ENCODE data around the gene PANX1. TPM values are rescaled to one million over a fixed set of nuclear protein-coding genes. Genes with fewer than 3 reads are reported as not detected.
A peak's percentile ranks its signal among the peaks of the same experiment; 100 is the strongest.

PANX1 gene
- total RNA-seq, 2 experiments from 2014 or later = 4.8 to 4.9 TPM

- ATAC-seq (ENCODE audit: poor library complexity) (no peak), DNase-seq (peak in 3 of 14 experiments; percentile 15 to 49 (median 39))
- H3K27me3 Mint-ChIP-seq = no peaks in the 10 kb centered on the region
- intact Hi-C loops (cut with DNase I, micrococcal nuclease) = no loop called here
- peaks cover 58% of the 10 kb centered on the region for H3K4me1 Mint-ChIP-seq (ENCODE audit: low read depth)
- no peak overlapping the region for H3K4me3 Mint-ChIP-seq
- H3K36me3 Mint-ChIP-seq (ENCODE audit: low read depth) = peaks cover 33% of the 10 kb centered on the region
- POLR2A ChIA-PET = no interaction called here
- H3K27me3 ChIP-seq (ENCODE audit: control insufficient read depth in 1 of 2, insufficient read depth in 2 of 2, low read length in 2 of 2) = no peaks in the 10 kb centered on the region
- peaks cover 14% of the 10 kb centered on the region for H3K36me3 ChIP-seq (ENCODE audit: insufficient read depth, low read length)
- H3K4me3 ChIP-seq (ENCODE audit: low read length) = no peak overlapping the region
- peaks cover 10% of the 10 kb centered on the region for H3K4me1 ChIP-seq (ENCODE audit: insufficient read depth, low read length)
- H3K9me3 ChIP-seq (ENCODE audit: control insufficient read depth in 1 of 2, insufficient read depth in 1 of 2, low read length in 2 of 2) = no peaks in the 10 kb centered on the region
- CTCF ChIA-PET = no interaction called here
- TF ChIP-seq CTCF (IDR thresholded peaks at IDR 0.05) = no peak
- no peaks in the 10 kb centered on the region for H3K9me3 Mint-ChIP-seq
- H3K27ac Mint-ChIP-seq = no peak overlapping the region
- H3K27ac ChIP-seq (ENCODE audit: low read depth in 1 of 2, low read length in 2 of 2) = no peak overlapping the region
These were observed 23.4 kb downstream of the PANX1 start for GRCh38 chr11:94151903-94152677.

- ATAC-seq (ENCODE audit: poor library complexity) (no peak), DNase-seq (no peak)
- Histone ChIP-seq H3K4me3 (ENCODE audit: low read length) (no peak overlapping the region), H3K27ac (ENCODE audit: low read depth in 1 of 2, low read length in 2 of 2) (no peak overlapping the region), H3K9me3 (ENCODE audit: control insufficient read depth in 1 of 2, insufficient read depth in 1 of 2, low read length in 2 of 2) (no peaks in the 10 kb centered on the region), H3K4me1 (ENCODE audit: insufficient read depth, low read length) (peaks cover 5% of the 10 kb centered on the region), H3K36me3 (ENCODE audit: insufficient read depth, low read length) (peaks cover 14% of the 10 kb centered on the region), H3K27me3 (ENCODE audit: control insufficient read depth in 1 of 2, insufficient read depth in 2 of 2, low read length in 2 of 2) (no peaks in the 10 kb centered on the region)
- ChIA-PET POLR2A (no interaction called here), CTCF (no interaction called here)
- H3K36me3 Mint-ChIP-seq (ENCODE audit: low read depth) = peaks cover 35% of the 10 kb centered on the region
- intact Hi-C loops (cut with DNase I, micrococcal nuclease) = no loop called here
- no peaks in the 10 kb centered on the region for H3K9me3 Mint-ChIP-seq
- peaks cover 53% of the 10 kb centered on the region for H3K4me1 Mint-ChIP-seq (ENCODE audit: low read depth)
- H3K27ac Mint-ChIP-seq = no peak overlapping the region
- H3K4me3 Mint-ChIP-seq = no peak overlapping the region
- no peak for TF ChIP-seq CTCF (IDR thresholded peaks at IDR 0.05)
- no peaks in the 10 kb centered on the region for H3K27me3 Mint-ChIP-seq
These were observed 24.0 kb downstream of the PANX1 start for GRCh38 chr11:94152678-94153065.

GRCh38 chr11:94153320-94153719 is 24.7 kb downstream of the PANX1 start:
- H3K4me1 ChIP-seq (ENCODE audit: insufficient read depth, low read length) = peaks cover 4% of the 10 kb centered on the region
- intact Hi-C loops (cut with DNase I, micrococcal nuclease) = no loop called here
- H3K27me3 ChIP-seq (ENCODE audit: control insufficient read depth in 1 of 2, insufficient read depth in 2 of 2, low read length in 2 of 2) = no peaks in the 10 kb centered on the region
- no peak overlapping the region for H3K4me3 ChIP-seq (ENCODE audit: low read length)
- DNase-seq = no peak
- Mint-ChIP-seq H3K4me3 (no peak overlapping the region), H3K36me3 (ENCODE audit: low read depth) (peaks cover 41% of the 10 kb centered on the region), H3K27ac (no peak overlapping the region), H3K27me3 (no peaks in the 10 kb centered on the region), H3K4me1 (ENCODE audit: low read depth) (peaks cover 46% of the 10 kb centered on the region), H3K9me3 (no peaks in the 10 kb centered on the region)
- no peak overlapping the region for H3K27ac ChIP-seq (ENCODE audit: low read depth in 1 of 2, low read length in 2 of 2)
- TF ChIP-seq CTCF (IDR thresholded peaks at IDR 0.05) = no peak
- no peaks in the 10 kb centered on the region for H3K9me3 ChIP-seq (ENCODE audit: control insufficient read depth in 1 of 2, insufficient read depth in 1 of 2, low read length in 2 of 2)
- CTCF ChIA-PET = interaction anchor here (0.5 kb wide), 1 partner anchor 1729 kb away, joined by 4 read pairs; no protein-coding TSS in a partner anchor
- no peak for ATAC-seq (ENCODE audit: poor library complexity)
- POLR2A ChIA-PET = no interaction called here
- peaks cover 14% of the 10 kb centered on the region for H3K36me3 ChIP-seq (ENCODE audit: insufficient read depth, low read length)

Data from CD4-positive, alpha-beta T cell (primary cell).